Measurements from ENCODE around the gene NDST4.

The NDST4 gene

GRCh38 chr4:115076691-115077090 is 36.7 kb downstream of the NDST4 start:
- DNase-seq (ENCODE audit: extremely low read depth, low read depth), result no peak
- no peak for TF ChIP-seq CTCF (IDR thresholded peaks at IDR 0.05; ENCODE audit: low read depth, low read length, missing control alignments)
- no peak overlapping the region for H3K4me3 ChIP-seq (replicated peaks; ENCODE audit: low read depth, low read length)

- no peak for TF ChIP-seq CTCF (IDR thresholded peaks at IDR 0.05; ENCODE audit: low read depth, low read length, missing control alignments)
- DNase-seq (ENCODE audit: extremely low read depth, low read depth), result no peak
- no peak overlapping the region for H3K4me3 ChIP-seq (replicated peaks; ENCODE audit: low read depth, low read length)
Measured at GRCh38 chr4:115058533-115058932, 54.9 kb downstream of the NDST4 start.

GRCh38 chr4:115054836-115055235 is 58.6 kb downstream of the NDST4 start:
- H3K4me3 ChIP-seq (replicated peaks; ENCODE audit: low read depth, low read length), result no peak overlapping the region
- DNase-seq (ENCODE audit: extremely low read depth, low read depth), result no peak
- no peak for TF ChIP-seq CTCF (IDR thresholded peaks at IDR 0.05; ENCODE audit: low read depth, low read length, missing control alignments)

GRCh38 chr4:115053313-115053712 is 60.1 kb downstream of the NDST4 start:
- no peak for DNase-seq (ENCODE audit: extremely low read depth, low read depth)
- no peak for TF ChIP-seq CTCF (IDR thresholded peaks at IDR 0.05; ENCODE audit: low read depth, low read length, missing control alignments)
- no peak overlapping the region for H3K4me3 ChIP-seq (replicated peaks; ENCODE audit: low read depth, low read length)

- TF ChIP-seq CTCF (IDR thresholded peaks at IDR 0.05; ENCODE audit: low read depth, low read length, missing control alignments), result peak; percentile 34
- DNase-seq (ENCODE audit: extremely low read depth, low read depth), result no peak
Measured at GRCh38 chr4:115042496-115042895, 70.9 kb downstream of the NDST4 start.

GRCh38 chr4:115030281-115030680 is 83.1 kb downstream of the NDST4 start:
- TF ChIP-seq CTCF (IDR thresholded peaks at IDR 0.05; ENCODE audit: low read depth, low read length, missing control alignments), result no peak
- H3K4me3 ChIP-seq (replicated peaks; ENCODE audit: low read depth, low read length), result no peak overlapping the region

More at GRCh38 chr4:115042496-115042895, 70.9 kb downstream of the NDST4 start:
- H3K4me3 ChIP-seq (replicated peaks; ENCODE audit: low read depth, low read length), result no peak overlapping the region

GRCh38 chr4:115028682-115029410 is 84.6 kb downstream of the NDST4 start:
- no peak overlapping the region for H3K4me3 ChIP-seq (replicated peaks; ENCODE audit: low read depth, low read length)
- no peak for TF ChIP-seq CTCF (IDR thresholded peaks at IDR 0.05; ENCODE audit: low read depth, low read length, missing control alignments)
- no peak for DNase-seq (ENCODE audit: extremely low read depth, low read depth)

More at GRCh38 chr4:115030281-115030680, 83.1 kb downstream of the NDST4 start:
- DNase-seq (ENCODE audit: extremely low read depth, low read depth), result no peak

All from HFF-Myc (cell line).